GM18507 (cell line): Measurements from ENCODE around the gene UBTD1.
A peak's percentile ranks its signal among the peaks of the same experiment; 100 is the strongest.

Source experiments
- DNase-seq: peaks from one replicate; pipeline ENCODE4 v3.0.0; 2011; ENCODE audit warnings: low read depth; ENCODE audit not compliant: insufficient read length; ENCODE audit errors: extremely low spot score
- FAIRE-seq: peaks from 2 replicates; lab custom pipeline; 2011; peaks lifted over from hg19 to GRCh38; lab: Jason Lieb, UNC

Gene UBTD1

DNA sequence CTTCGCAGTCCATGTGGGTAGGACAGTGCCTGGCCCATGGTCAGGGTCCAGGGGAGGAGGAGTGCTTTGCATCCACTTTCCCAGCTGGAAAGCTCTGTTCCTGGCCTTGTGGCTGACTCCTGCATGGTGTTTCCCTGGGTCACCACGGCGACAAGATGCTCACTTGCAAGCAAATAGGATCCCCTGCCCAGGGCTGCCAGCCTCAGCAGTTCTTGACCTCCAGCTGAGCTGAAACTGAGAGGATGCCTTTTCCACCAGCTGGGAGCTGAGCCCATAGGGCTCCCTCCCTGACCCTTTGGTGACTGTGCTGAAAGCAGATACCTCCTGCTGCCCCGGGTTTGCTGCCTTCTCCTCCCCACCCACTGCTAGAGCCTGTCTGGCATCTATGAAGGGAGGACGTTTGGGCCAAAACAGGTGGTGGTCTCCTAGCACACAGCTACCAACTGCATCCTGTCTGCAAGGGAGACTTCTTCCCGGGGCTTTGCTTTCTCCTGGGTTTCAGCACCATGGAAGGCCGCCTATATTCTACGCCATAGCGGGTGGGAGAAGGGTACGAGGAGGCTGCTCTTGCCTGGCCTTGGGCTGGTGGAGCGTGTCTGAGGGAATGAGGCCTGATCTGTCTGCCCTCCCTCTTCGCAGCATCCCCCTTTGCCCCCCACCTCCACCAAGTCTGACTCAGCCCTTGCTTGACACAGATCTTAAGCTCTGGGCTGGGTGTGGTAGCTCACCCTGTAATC, 34.4 kb downstream of the UBTD1 start:
- FAIRE-seq (no peak), DNase-seq (no peak)

DNA sequence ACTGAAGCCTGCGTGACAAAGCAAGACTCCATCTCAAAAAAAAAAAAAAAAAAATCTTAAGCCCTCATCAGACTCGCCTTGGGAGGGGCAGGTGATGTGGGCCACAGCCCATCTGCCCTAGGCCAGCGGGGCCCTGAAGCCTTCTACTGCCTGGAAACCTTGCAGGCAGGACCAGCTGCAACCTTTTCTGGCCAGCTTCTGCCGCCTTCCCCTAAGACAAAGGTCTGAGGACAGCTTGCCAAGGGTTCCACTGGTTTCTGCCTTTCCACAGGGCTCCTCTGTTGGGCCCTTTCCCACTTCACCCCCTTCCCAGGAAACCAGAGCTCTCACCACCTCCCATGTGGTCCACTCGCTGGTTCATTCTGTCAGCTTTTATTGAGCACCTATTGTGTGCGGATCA, 35.2 kb downstream of the UBTD1 start:
- no peak for FAIRE-seq

DNA sequence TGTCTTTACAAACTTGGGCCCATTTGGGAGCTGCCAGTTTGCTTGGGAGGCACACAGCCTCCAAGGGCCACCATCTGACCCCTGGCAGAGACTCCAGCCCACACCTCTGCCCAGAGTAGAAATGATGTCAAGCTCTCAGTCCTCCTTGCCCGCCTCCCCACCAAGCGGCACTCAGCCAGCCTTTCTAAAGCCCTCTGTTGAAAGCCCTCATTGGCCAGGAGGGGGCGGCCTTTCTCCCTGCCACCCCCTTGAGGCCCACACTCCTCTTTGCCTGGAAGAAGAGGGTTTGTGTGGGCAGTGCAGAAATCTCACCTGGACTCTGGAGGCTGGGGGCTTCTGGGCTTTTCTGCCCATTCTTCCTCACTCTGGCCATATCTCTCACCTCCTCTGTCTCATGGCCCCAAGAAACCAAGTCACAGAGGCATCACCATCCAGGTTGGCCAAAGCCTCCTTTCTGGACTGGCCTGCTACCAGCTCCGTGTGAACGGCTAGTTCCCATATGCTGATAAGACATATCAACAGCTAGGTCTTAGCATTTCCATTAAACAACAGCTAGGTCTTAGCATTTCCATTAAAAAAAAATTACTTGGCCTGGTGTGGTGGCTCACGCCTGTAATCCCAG, 36.1 kb downstream of the UBTD1 start:
- FAIRE-seq, result peak; percentile 64
- DNase-seq, result peak; percentile 30

More for the DNA sequence above, 35.2 kb downstream of the UBTD1 start:
- no peak for DNase-seq

DNA sequence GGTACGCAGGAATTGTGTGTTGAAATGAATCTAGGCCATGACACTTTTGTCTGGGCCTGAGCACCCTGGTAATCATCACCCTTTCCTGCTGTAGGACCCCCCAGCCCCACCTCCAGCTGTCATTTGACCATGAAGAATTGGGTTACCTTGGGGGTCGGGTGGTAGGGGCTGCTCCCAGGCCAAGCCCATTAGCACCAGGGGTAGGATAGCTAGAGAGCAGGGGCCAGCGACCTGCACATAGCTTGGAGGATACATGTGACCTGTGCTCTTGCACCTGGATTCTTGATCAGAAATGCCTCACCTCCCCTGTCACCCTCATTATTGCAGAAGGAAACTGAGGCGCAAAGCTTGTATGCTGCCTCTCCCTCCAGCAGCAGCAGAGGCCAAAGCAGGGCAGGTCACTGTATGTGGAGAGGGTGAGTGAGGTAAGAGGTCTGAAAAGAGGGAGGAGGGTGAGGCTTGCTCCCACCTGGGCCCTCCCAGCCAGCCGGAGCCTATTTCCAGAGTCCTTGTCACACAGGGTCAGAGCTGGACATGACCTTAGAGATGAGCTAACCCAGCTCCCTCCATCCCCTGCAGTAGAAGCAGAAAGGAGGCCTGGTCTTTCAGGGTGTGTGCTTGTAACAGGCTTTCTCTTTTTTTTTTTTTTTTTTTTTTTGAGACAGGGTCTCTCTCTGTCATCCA, 38.6 kb downstream of the UBTD1 start:
- no peak for FAIRE-seq
- DNase-seq, result no peak

DNA sequence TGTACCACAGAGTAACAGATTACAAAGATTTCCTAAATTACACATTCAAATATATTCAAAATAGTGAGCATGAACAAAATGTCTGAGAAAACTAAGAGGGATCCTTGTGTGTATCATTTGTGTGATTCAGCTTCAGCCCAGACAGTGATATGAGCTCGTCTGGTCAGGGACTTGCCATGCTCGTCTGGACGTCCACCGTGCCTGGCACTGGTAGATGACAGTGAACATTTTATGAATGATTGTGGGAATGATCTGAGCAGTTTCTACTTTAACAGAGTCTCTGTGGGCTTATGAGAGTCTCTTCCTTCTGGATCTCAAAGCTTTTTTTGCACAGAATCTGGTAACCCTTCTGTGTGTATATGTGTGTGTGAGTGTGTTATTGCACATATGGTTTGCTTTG, 39.7 kb downstream of the UBTD1 start:
- no peak for DNase-seq
- no peak for FAIRE-seq

DNA sequence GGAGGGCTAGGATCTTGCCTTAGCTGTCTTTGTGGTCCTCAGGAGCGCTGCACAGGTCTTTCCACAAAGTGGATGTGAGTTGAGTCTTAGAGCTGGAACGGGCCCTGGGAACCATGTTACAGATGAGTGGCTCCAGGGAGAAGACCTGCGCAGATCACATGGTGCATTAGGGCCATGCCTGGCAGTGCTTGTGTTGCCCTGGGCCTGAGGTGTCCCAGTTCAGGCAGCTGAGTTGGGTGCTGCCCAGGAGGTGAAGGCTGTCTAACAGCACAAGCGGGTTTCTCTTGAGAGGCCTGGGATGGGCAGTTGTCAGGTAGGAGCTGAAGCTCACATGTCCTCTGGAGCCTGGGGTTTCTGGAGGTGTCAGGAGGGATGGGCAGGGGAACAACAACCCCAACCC, 40.1 kb downstream of the UBTD1 start:
- FAIRE-seq (no peak), DNase-seq (no peak)

DNA sequence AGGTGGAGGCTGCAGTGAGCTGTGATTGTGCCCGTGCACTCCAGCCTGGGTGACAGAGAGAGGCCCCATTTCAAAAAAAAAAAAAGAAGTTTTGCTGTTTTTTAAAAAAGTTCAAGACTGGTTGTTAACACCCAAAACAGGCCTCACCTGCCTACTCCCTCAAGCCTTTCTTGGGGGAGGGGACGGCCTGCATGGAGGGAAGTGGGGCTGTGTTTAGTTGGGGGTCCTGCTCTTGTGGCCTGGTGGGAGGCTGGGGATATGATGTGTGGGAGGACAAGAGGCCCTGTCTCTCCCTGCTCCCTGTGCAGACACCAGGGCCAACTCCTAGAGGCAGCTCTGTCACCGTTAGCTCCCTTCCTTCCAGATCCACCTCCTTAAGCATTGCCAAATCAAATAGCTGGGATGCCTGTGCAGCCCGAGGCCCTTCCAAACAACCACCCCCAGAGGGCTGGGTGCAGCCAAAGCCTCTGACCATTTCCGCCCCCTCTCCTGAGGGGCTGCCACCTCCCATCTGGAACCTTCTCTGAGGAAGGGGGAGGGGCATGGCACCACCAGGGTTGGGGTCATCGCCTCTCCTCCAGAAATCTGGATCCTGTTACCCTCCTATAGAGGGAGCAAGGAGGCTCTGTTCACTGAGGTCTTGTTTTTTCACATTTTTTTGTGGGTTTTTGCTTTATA, 40.9 kb downstream of the UBTD1 start:
- no peak for DNase-seq
- no peak for FAIRE-seq

DNA sequence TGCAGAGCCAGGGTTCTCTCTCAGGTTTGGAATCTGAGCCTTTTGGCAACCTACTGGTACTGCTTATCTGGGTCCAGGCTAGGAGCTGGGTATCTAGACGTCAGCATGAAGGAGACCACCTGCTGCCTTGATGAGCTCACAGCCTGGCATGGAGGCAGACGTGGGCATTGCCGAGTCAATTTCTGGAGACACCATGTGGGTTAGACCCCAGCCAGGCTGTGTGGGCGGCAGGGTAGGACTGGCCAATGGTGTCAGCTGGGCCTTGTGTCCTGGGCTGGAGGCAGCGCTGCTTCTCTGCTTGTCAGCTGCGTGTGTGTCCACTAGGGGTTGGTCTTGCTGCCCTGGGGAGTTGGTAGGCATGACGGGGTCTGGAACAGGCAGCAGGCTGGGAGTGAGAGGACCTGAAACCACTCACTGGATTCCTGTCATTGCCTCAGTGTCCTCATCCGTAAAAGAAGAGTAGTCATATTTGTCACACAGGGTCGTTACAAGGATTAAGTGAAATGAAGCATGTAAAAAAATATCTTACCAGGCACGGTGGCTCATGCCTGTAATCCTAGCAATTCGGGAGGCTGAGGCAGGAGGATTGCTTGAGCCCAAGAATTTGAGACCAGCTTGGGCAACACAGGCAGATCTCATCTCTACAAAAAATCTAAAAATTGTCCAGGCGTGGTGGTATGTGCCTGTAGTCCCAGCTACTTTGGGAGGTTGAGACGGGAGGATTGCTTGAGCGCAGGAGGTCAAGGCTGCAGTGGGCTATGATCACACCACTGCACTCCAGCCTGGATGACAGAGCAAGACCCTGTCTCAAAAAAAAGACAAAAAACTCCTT, 42.2 kb downstream of the UBTD1 start:
- DNase-seq (no peak), FAIRE-seq (no peak)

DNA sequence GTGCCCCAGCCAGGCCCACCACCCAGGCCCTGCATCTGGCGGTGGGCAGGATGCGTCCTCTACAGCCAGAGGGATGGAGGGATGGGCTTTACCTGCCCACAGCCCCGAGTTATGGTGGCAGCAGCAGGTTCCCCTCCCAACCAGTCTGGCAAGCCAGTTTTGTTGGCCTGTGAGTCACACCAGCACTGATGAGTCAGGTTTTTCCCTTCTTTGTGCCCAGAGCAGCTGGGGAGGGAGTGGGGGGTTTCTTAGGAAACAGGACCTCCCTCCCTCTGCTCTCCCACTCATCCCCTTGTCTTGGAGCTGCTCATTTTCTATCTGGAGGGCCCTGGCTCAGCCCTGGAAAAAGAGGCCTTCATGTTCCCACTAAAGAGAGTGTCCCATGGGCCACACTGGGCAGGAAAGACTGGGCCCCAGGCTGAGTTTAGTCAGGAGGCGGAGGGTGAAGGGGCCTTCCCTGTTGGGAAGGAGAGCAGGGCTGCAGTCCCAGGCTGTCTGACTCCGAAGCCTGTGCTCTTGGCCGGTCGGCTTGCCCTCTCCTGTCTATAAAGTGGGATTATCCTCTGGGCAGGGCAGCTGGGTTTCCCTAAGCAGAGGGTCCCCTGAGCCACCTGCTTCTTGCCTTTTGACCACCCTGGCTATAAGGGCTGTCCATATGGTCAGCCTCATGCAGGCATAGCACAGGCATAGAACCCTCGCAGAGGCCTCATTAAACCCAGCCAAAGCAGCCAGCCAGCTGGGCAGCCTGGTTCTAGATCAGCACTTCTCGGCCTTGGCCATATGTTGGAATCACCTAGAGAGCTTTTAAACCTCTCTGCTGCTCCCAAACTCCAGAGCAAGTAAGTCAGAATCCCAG, 43.7 kb downstream of the UBTD1 start:
- FAIRE-seq (no peak), DNase-seq (no peak)

DNA sequence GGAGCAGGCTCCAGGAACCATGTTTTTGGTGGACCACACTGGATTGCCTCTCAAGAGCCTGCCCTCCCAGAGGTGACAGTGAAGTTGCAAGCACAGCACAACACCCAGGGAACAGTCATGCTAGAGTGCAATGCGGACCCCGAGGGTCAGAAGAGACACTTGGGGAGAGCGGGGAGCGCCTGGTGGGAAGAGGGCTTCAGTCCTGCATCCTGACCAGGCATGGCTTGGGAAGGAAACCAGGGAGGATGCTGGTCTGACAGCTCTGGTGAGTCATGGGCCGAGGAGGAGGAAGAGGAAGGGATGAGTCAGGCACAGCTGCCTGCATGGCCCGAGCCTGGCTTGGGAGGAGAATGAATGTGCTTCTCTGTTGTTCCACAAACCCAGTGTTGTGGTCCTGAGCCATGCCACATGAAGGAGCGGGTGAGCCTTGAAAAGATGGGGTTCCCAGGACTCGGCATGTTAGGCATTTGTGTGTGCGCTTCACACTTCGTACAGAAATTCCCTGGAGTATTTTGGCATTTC, 44.4 kb downstream of the UBTD1 start:
- DNase-seq (no peak), FAIRE-seq (no peak)

DNA sequence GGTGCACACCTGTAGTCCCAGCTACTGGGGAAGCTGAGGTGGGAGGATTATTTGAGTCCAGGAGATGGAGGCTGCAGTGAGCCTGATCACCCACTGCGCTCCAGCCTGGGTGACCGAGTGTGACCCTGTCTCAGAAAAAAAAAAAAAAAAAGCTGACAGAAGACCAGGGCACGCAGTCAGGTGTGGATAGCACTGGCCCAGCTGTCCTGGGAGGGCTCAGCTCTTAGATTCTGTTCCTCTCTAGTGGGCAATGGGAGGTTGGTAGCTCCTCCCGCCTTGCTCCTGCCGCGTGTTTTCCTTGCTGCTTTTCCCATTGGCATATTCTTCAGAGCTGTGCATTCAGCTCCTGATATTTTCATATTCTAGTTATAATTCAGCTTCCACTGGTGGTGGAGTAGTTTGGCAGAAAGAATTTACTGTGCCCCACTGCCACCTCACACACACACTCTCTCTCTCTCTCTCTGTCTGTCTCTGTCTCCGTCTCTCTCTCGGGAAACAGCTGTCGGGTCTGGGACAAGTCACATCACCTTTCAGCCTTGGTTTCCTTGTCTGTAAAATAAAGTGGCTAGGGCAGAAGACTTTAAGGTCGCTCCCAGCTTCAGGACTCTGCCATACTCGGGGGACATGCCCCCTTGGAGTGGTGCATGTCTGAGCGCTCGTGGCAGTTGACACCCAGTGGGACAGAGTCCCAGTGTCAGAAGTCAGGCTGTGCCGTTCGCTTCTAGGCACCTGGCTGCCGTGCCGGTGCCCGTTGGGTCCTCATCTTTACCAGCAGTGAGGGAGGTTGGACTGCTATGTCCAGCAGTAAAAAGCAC, 47.9 kb downstream of the UBTD1 start:
- FAIRE-seq, result no peak
- no peak for DNase-seq

DNA sequence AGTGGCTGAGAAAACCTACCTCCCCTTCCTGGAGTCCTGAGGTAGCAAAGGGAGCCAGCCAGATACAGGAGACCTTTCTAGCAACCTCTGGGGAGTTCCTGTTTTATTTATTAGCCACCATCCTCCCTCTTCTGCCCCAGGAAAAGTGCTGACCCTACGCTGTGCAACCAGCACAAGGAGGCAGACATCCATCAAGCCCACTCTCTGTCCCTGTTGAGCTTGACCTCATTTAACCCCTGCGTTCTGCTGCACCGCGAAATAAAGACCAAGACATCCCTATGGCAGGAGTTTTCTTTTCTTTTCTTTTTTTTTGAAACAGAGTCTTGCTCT, 48.5 kb downstream of the UBTD1 start:
- no peak for FAIRE-seq
- no peak for DNase-seq

DNA sequence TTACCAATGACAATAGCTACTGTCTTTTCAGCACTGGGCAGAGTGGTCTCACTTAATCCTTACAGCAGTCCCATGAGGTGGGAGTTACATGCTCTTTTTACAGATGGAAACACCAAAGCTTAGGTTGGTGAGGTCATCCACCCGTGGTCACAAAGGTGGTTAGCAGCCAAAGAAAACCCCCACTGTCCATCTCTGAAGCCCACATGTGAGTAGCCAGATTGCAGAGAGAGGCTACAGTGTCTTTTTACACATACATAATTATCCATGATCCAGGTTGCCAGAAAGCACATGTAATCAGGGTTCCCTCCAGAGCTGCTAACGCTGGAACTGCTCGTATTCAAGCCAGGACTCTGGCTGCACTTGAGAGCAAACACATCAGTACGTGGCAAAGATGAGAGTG, 49.2 kb downstream of the UBTD1 start:
- no peak for DNase-seq
- no peak for FAIRE-seq

DNA sequence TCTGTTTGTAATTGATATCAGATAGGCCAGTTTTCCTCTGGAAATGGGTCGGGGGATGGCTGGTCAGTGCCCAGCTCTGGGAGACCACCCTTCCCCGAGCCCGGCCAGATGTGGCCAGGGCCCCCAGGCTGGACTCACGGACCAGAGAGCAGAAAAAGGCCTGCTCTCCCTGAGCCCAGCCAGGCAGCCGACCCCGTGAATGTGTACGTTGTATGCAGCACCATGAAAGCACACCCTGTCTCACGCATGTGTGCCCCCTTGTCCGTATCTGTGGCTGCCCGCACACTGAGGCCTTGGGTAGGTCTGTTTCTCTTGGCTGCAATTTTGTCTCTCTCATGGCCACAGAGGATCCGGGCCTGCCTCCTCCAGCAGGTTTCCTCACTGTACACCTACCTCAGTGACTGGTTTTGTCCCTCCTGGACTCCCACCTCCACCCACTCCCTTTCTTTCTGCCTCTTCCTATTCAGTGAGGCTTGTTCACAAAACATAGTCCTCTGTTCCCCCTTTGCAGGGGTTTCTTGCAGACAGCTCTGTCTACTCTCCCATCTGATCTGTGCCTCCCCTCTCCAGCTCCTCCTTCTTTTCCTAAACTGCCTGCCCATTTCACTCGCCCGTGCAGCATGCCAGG, 50.2 kb downstream of the UBTD1 start:
- no peak for DNase-seq
- FAIRE-seq, result no peak

DNA sequence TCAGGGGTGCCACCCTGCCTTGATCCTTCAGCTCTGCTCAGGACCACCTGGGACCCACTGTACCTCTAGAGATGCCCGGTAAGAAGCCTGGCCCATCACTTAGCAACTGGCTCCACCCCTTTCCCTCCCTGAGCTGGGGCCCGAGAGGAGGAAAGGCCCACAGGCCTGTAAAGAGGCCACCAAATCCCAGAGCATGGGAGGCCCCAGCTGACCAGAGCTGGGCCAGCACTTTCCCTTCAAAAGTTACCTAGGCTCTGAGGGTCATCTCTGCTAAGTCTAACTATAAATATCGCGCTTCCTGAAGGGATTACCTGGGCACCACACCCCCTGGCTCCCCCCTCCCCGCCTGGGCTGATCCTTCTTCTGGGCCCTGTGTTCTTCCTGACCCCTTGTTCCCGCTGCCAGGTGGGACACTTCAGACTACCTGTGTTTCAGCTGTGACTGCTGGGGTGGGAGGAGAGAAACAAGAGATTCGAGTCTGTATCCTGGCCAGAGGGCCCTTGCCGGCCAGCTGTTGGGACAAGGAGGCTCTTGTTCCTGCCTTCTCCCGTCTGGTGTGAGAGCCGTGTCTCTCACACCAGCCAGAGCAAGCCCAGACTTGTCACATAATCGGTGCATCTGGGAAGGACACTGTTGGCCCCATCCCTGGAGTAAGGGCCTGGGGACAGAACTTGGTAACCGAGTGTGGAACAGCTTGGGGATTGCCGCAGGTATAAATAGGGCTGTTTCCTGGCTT, 51.0 kb downstream of the UBTD1 start:
- DNase-seq (no peak), FAIRE-seq (no peak)

DNA sequence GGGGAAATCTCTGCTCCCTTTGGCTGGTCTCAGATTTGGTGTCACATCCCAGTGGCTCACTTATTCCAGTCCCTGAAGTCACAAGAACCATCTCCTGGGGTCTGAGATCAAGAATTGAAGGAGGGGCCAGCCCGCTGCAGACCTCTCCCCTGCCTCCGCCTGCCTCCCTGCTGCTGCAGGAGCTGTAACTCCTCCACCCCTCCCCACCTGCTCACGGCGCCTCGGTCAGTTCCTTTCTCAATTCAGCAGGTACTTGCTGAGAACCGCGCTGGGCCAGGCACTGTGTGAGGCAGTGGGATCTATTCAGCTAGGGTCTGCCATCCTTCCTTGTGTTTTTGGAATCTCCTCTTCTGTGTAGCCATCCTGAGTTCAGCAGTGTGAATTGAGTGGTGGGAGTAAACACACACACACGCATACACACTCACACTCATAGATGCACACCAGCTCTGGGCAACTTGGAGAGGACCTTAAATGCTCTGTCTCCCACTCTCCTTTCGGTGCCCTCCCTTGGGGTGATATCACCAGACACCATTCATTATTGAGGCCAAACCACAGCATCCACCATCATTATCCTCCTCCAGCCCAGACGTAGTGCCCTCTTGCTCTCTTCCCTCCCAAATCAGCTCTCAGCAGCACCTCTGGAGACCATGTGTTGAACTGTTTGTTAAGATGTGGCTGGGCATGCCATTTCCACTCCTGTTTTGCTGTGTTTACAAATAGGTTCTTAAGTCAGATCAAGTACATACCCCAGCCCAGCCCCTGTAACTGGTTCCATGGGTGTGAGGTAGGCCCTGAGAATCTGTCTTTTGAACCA, 51.8 kb downstream of the UBTD1 start:
- FAIRE-seq (no peak), DNase-seq (no peak)
